Mesendoderm (in vitro differentiated cells): Measurements from ENCODE around the gene BCO2. TPM values are rescaled to one million over a fixed set of nuclear protein-coding genes. Genes with fewer than 3 reads are reported as not detected.

Experiments
- DNase-seq: peaks from one replicate; pipeline ENCODE4 v3.0.0; 2013
- H2AK5ac ChIP-seq: 2 replicates; pipeline ENCODE4 v1.6.1; 2013; ENCODE audit warnings: low read length, inconsistent platforms
- H2BK120ac ChIP-seq: 2 replicates; pipeline ENCODE4 v1.6.1; 2013; ENCODE audit warnings: low read depth, mild to moderate bottlenecking, low read length, moderate library complexity, mixed read lengths
- H2BK15ac ChIP-seq: replicated peaks from 2 replicates; pipeline ENCODE4 v1.6.1; 2013; ENCODE audit warnings: low read depth, mild to moderate bottlenecking, moderate library complexity
- H2BK5ac ChIP-seq: 2 replicates; pipeline ENCODE4 v1.6.1; 2013; ENCODE audit warnings: low read length, inconsistent platforms
- H3K18ac ChIP-seq: 2 replicates; pipeline ENCODE4 v1.6.1; 2013; ENCODE audit warnings: mild to moderate bottlenecking, low read length, mixed read lengths
- H3K23ac ChIP-seq: one replicate; pipeline ENCODE4 v1.6.1; 2013; ENCODE audit warnings: low read length
- H3K27ac ChIP-seq: 2 replicates; pipeline ENCODE4 v1.5.1; 2013; ENCODE audit warnings: low read depth, mild to moderate bottlenecking, inconsistent platforms, low read length, moderate library complexity
- H3K27me3 ChIP-seq: 2 replicates; pipeline ENCODE4 v1.6.1; 2013; ENCODE audit warnings: low read length, control low read depth, mild to moderate bottlenecking, inconsistent platforms; ENCODE audit not compliant: insufficient read depth, poor library complexity
- H3K36me3 ChIP-seq: 2 replicates; pipeline ENCODE4 v1.6.1; 2013; ENCODE audit warnings: low read length, inconsistent platforms; ENCODE audit not compliant: control insufficient read depth, insufficient read depth
- H3K4ac ChIP-seq: one replicate; pipeline ENCODE4 v1.6.1; 2013; ENCODE audit warnings: low read depth, mild to moderate bottlenecking, low read length, moderate library complexity
- H3K4me1 ChIP-seq: 2 replicates; pipeline ENCODE4 v1.6.1; 2013; ENCODE audit warnings: low read depth, low read length, inconsistent platforms; ENCODE audit not compliant: control insufficient read depth
- H3K4me2 ChIP-seq: 2 replicates; pipeline ENCODE4 v1.6.1; 2013; ENCODE audit warnings: low read length
- H3K4me3 ChIP-seq: 2 replicates; pipeline ENCODE4 v1.5.1; 2013; ENCODE audit warnings: mild to moderate bottlenecking, low read length
- H3K56ac ChIP-seq: one replicate; pipeline ENCODE4 v1.6.1; 2013; ENCODE audit warnings: low read length
- H3K79me1 ChIP-seq: 2 replicates; pipeline ENCODE4 v1.6.1; 2013; ENCODE audit warnings: low read length, inconsistent platforms
- H3K79me2 ChIP-seq: 2 replicates; pipeline ENCODE4 v1.6.1; 2013; ENCODE audit warnings: mild to moderate bottlenecking, low read length; ENCODE audit not compliant: control insufficient read depth, insufficient read depth
- H3K9ac ChIP-seq: 2 replicates; pipeline ENCODE4 v1.6.1; 2013; ENCODE audit warnings: low read length, inconsistent platforms
- H4K5ac ChIP-seq: one replicate; pipeline ENCODE4 v1.6.1; 2013; ENCODE audit warnings: low read length
- H4K8ac ChIP-seq: one replicate; pipeline ENCODE4 v1.6.1; 2013; ENCODE audit warnings: low read depth, mild to moderate bottlenecking, control low read depth, low read length, moderate library complexity
- WGBS: extraction: QIAGEN DNeasy Blood & Tissue Kit; methylation state at CpG from one replicate; pipeline ENCODE4 v1.1.7; 2013; ENCODE audit warnings: low lambda C conversion rate, missing lambda C conversion rate; ENCODE audit not compliant: insufficient coverage; ENCODE audit errors: extremely low coverage; 5-methylcytosine and 5-hydroxymethylcytosine counted together
- polyA plus RNA-seq, 2 experiments: library from polyadenylated mRNA; stranded (reverse); fragments of 200-250 nt; gene quantifications; one replicate each; pipeline ENCODE4 v1.2.3, GENCODE V29; 2013

The BCO2 gene, protein sequence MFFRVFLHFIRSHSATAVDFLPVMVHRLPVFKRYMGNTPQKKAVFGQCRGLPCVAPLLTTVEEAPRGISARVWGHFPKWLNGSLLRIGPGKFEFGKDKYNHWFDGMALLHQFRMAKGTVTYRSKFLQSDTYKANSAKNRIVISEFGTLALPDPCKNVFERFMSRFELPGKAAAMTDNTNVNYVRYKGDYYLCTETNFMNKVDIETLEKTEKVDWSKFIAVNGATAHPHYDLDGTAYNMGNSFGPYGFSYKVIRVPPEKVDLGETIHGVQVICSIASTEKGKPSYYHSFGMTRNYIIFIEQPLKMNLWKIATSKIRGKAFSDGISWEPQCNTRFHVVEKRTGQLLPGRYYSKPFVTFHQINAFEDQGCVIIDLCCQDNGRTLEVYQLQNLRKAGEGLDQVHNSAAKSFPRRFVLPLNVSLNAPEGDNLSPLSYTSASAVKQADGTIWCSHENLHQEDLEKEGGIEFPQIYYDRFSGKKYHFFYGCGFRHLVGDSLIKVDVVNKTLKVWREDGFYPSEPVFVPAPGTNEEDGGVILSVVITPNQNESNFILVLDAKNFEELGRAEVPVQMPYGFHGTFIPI
- 0.41 TPM for polyA plus RNA-seq (2013, experiment 1 of 2)
- polyA plus RNA-seq (2013, experiment 2 of 2), result 0.20 TPM

DNA sequence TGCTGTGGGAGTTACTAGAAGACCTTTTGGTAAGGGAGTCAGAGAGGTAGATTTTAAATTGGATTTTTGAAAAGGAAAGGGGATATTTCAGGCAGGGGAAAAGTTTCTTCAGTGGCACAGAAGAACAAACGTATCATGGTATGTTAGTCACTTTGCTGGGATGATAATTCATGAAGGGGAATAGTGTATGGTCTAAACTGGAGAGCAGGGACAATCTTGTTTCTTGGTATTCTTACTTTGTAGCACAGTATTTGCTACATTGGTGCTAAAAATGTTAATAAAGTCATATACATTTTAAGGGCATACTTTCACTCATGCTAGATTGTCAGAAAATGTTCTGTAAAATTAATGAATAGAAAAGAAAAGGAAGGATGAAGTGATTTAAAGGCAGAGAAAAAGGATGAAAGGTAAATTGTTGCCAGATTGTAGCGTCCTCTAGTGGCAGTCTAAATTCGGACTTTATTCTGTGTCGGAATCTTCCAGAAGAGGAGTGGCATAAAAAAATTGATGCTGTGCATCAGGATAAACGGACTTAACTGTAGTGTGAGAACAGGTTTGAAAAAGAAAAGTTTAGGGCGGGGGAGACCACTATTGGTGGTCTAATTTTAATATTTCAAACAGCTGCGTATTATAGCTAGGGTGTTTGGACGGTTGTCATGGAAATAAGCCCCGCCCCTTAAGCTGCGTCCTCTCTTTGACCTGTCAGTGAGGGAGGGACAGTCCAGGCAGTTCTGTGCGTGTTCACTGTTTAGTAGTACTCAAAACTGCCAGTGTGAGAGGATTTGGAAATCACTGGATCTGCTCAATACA is at the start of gene BCO2:
Gene BCO2 (plus strand): TSS at position 724 of the 810 bp plus-strand sequence. CDS start 90 bp downstream, outside the sequence.
- Histone ChIP-seq H2BK120ac (no peak within 1 kb of the TSS), H3K4me2 (no peak within 1 kb of the TSS), H4K8ac (no peak within 1 kb of the TSS), H3K18ac (no peak within 1 kb of the TSS), H3K4ac (no peak within 1 kb of the TSS), H3K79me1 (no peaks in the 10 kb centered on the region), H3K9ac (no peak within 1 kb of the TSS), H3K79me2 (no peaks in the 10 kb centered on the region), H3K4me1 (no peaks in the 10 kb centered on the region), H3K27ac (no peak within 1 kb of the TSS), H3K4me3 (no peak within 1 kb of the TSS), H2BK5ac (no peak within 1 kb of the TSS), H4K5ac (no peak within 1 kb of the TSS), H3K27me3 (no peaks in the 10 kb centered on the region), H3K23ac (no peak within 1 kb of the TSS), H3K56ac (no peak within 1 kb of the TSS), H2AK5ac (no peak within 1 kb of the TSS), H2BK15ac (no peak within 1 kb of the TSS), H3K36me3 (no peaks in the 10 kb centered on the region)
- peak; percentile 70 for DNase-seq
- no CpG with 5 or more reads among the region's 11 CpGs for WGBS

DNA sequence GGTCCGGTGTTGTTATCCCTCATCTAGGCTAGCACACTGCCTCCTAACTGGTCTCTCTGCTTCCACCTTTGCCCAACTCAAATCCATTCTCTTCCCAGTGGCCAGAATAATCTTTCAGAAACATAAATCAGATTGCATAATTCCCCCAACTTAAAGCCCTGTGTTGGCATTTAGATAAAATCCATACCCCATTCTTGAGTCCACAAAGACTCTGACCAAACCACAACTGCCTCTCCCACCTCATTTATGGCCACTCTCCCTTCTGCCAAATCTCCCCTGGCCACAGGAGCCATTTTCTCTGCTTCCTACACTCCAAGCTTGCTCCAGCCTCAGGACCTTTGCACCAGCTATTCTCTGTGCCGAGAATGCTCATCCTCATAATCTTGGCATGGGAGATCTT is 48.3 kb upstream of the BCO2 start:
- WGBS, result no CpG with 5 or more reads among the region's 2 CpGs

DNA sequence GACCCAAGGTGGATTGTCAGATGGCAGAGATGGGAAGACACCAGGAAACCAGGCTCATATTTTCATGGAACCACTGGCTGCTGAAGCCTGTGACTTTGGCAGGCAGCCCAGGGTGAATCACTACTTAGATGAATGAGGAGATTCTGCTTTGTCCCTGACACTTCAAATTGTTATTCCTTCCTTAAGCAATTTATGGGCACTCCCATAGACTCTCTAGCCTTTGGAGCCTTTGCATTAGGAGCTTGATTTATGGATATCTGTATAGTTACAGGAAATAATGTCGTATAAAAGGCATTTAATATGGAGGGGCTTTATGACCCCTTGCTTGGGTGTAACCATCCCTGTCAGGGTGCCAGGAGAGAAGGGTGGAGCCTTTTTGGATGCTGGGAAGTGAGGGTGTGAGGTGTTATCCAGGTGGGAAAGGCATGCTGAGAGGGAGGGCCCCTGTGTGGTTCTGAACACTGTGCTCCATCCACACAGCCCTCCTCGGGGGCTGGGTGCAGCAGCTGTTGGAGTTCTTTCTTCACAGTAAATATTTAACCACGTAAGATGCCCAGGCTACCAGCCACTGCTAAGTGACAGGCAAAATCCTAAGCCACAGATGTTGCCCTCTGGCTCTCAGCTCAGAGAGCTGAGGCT is 46.7 kb upstream of the BCO2 start:
- Histone ChIP-seq H3K27ac (no peak overlapping the region), H3K18ac (no peak overlapping the region), H2BK5ac (no peak overlapping the region), H3K56ac (no peak overlapping the region), H3K4me2 (no peak overlapping the region), H2BK15ac (no peak overlapping the region), H3K4me1 (no peaks in the 10 kb centered on the region), H3K4me3 (no peak overlapping the region), H2BK120ac (no peak overlapping the region), H3K9ac (no peak overlapping the region), H4K8ac (no peak overlapping the region), H3K4ac (no peak overlapping the region), H3K27me3 (no peaks in the 10 kb centered on the region), H3K36me3 (no peaks in the 10 kb centered on the region), H2AK5ac (no peak overlapping the region), H4K5ac (no peak overlapping the region), H3K79me1 (no peaks in the 10 kb centered on the region), H3K23ac (no peak overlapping the region), H3K79me2 (no peaks in the 10 kb centered on the region)
- WGBS, result no CpG with 5 or more reads among the region's 3 CpGs
- no peak for DNase-seq

More for the DNA sequence above, 48.3 kb upstream of the BCO2 start:
- H3K27me3 ChIP-seq, result no peaks in the 10 kb centered on the region
- no peak overlapping the region for H4K5ac ChIP-seq
- no peak overlapping the region for H4K8ac ChIP-seq
- H3K4me1 ChIP-seq, result no peaks in the 10 kb centered on the region
- H3K4me2 ChIP-seq, result no peak overlapping the region
- H3K9ac ChIP-seq, result no peak overlapping the region
- no peak overlapping the region for H3K23ac ChIP-seq
- no peak overlapping the region for H3K4me3 ChIP-seq
- H3K27ac ChIP-seq, result no peak overlapping the region
- no peak overlapping the region for H3K18ac ChIP-seq
- H2BK5ac ChIP-seq, result no peak overlapping the region
- H2AK5ac ChIP-seq, result no peak overlapping the region
- H2BK120ac ChIP-seq, result no peak overlapping the region
- H3K36me3 ChIP-seq, result no peaks in the 10 kb centered on the region
- no peak for DNase-seq
- H3K56ac ChIP-seq, result no peak overlapping the region
- H3K79me2 ChIP-seq, result no peaks in the 10 kb centered on the region
- no peak overlapping the region for H2BK15ac ChIP-seq
- H3K4ac ChIP-seq, result no peak overlapping the region
- no peaks in the 10 kb centered on the region for H3K79me1 ChIP-seq

DNA sequence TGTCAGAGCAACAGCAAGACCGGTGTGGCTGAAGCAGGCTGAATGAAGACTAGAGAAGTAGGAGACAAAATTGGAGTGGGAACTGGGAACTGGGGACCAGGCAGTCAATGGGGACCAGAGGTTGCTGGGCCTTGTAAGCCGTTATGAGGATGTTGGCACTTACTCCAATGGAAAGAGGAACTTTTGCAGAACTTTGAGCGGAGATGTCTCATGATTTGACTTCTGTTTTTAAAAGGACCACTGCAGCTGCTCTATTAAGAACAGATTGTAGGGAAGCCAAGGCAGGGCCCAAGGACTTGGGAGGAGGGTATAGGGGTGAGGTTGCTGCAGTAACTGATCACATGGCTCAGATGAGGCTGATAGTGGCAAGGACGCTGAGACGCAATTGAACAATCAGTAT is 45.7 kb upstream of the BCO2 start:
- H2BK5ac ChIP-seq, result no peak overlapping the region
- no peak overlapping the region for H2BK15ac ChIP-seq
- no peaks in the 10 kb centered on the region for H3K4me1 ChIP-seq
- H3K79me2 ChIP-seq, result no peaks in the 10 kb centered on the region
- H2AK5ac ChIP-seq, result no peak overlapping the region
- no peak for DNase-seq
- no peak overlapping the region for H4K5ac ChIP-seq
- H3K27me3 ChIP-seq, result no peaks in the 10 kb centered on the region
- H3K79me1 ChIP-seq, result no peaks in the 10 kb centered on the region
- no peak overlapping the region for H3K9ac ChIP-seq
- H2BK120ac ChIP-seq, result no peak overlapping the region
- no peak overlapping the region for H4K8ac ChIP-seq
- no peak overlapping the region for H3K4me3 ChIP-seq
- H3K4ac ChIP-seq, result no peak overlapping the region
- WGBS, result no CpG with 5 or more reads among the region's 5 CpGs
- H3K36me3 ChIP-seq, result no peaks in the 10 kb centered on the region
- H3K23ac ChIP-seq, result no peak overlapping the region
- H3K56ac ChIP-seq, result no peak overlapping the region
- no peak overlapping the region for H3K27ac ChIP-seq
- H3K18ac ChIP-seq, result no peak overlapping the region
- no peak overlapping the region for H3K4me2 ChIP-seq

DNA sequence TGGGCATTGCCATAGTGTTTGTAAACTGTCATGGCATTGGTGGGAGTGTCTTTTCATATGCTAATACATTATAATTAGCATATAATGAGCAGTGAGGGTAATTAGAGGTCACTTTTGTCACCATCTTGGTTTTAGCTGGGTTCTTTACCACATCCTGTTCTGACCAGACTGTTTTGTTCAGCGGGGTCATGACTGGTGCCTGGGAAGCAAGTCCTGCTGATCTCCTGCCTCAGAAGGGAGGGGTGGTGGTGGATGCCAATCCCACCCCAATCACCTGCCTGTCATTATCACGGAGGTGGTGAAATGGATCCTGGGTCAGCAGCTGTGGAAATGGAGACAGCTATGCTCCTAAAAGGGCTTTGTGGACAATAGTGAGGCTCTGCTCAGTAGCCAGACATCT is 42.6 kb upstream of the BCO2 start:
- H3K4me2 ChIP-seq, result no peak overlapping the region
- H3K36me3 ChIP-seq, result no peaks in the 10 kb centered on the region
- no peak overlapping the region for H3K27ac ChIP-seq
- no peak overlapping the region for H3K4me3 ChIP-seq
- DNase-seq, result peak; percentile 40
- no peaks in the 10 kb centered on the region for H3K79me2 ChIP-seq
- no peak overlapping the region for H3K18ac ChIP-seq
- no peaks in the 10 kb centered on the region for H3K27me3 ChIP-seq
- H3K9ac ChIP-seq, result no peak overlapping the region
- WGBS, result no CpG with 5 or more reads among the region's 2 CpGs
- H2BK15ac ChIP-seq, result no peak overlapping the region
- H3K23ac ChIP-seq, result no peak overlapping the region
- no peak overlapping the region for H4K8ac ChIP-seq
- H3K4ac ChIP-seq, result no peak overlapping the region
- no peak overlapping the region for H2AK5ac ChIP-seq
- H4K5ac ChIP-seq, result no peak overlapping the region
- no peaks in the 10 kb centered on the region for H3K4me1 ChIP-seq
- no peak overlapping the region for H2BK120ac ChIP-seq
- H2BK5ac ChIP-seq, result no peak overlapping the region
- no peak overlapping the region for H3K56ac ChIP-seq
- H3K79me1 ChIP-seq, result no peaks in the 10 kb centered on the region
